Mucosa of stomach (tissue), 1 donor: Measurements from ENCODE around the gene LTBP1.
"Not testable (repeated sequence)": the region's sequence is repeated elsewhere in the genome, so short reads cannot be mapped to it uniquely, and the experiment has no call there.

ENCODE experiments used
- H3K27me3 ChIP-seq: one replicate; pipeline ENCODE4 v1.7.0; 2013; ENCODE audit warnings: mild to moderate bottlenecking, low read length; ENCODE audit not compliant: control insufficient read depth, insufficient read depth
- H3K36me3 ChIP-seq: one replicate; pipeline ENCODE4 v1.7.0; 2013; ENCODE audit warnings: low read length; ENCODE audit not compliant: control insufficient read depth, insufficient read depth
- H3K4me1 ChIP-seq: one replicate; pipeline ENCODE4 v1.7.0; 2013; ENCODE audit warnings: mild to moderate bottlenecking, low read length; ENCODE audit not compliant: control insufficient read depth, insufficient read depth
- H3K4me3 ChIP-seq: one replicate; pipeline ENCODE4 v1.7.0; 2013; ENCODE audit warnings: low read length
- H3K9ac ChIP-seq: one replicate; pipeline ENCODE4 v1.7.0; 2013; ENCODE audit warnings: mild to moderate bottlenecking, low read length, moderate library complexity
- H3K9me3 ChIP-seq: one replicate; pipeline ENCODE4 v1.7.0; 2013; ENCODE audit warnings: mild to moderate bottlenecking, low read length, moderate library complexity; ENCODE audit not compliant: control insufficient read depth
- donor health status: Pancreatic carcinoma.

LTBP1 gene

DNA sequence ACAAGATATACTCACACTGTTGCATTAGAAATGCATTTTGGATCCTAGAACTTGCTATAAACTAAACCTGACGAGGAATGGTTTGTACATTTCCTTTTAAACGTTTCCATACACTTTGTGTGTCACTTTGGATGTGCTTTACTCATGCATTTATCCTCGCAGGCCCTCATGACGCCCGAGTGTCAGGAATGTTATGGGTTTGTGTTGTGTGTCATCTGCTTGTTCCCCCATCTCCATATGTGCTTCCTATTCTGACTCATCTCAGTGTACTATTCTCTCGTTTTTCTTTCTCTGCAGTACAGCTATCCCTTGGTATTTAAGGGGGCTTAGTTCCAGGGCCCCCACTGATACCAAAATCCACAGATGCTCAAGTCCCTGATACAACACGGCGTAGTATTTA, 408.2 kb downstream of the LTBP1 start:
- Histone ChIP-seq H3K4me3 (no peak overlapping the region), H3K27me3 (no peaks in the 10 kb centered on the region), H3K4me1 (no peaks in the 10 kb centered on the region), H3K9ac (no peak overlapping the region), H3K9me3 (no peaks in the 10 kb centered on the region), H3K36me3 (no peaks in the 10 kb centered on the region)

DNA sequence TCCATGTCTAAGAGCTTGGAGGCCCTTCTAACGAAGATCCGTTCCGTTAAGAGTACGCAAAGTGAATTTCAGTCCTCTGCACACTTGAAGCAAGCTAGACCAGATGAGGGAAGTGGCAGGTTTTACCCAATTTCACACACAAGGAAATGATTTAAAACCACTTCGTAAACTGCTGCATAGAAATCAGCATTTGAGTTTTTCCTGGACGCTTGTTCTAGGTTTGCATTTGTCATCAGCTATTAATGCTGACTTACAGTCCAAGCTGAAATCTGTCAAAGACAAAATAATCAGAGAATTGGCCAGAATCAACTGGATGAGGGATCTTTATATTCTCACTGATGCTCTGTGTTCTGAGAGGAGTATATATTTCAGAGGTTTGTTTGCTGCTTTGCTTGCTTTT, 412.1 kb downstream of the LTBP1 start:
- Histone ChIP-seq H3K27me3 (no peaks in the 10 kb centered on the region), H3K4me3 (no peak overlapping the region), H3K9ac (no peak overlapping the region), H3K36me3 (no peaks in the 10 kb centered on the region), H3K4me1 (no peaks in the 10 kb centered on the region), H3K9me3 (no peaks in the 10 kb centered on the region)

DNA sequence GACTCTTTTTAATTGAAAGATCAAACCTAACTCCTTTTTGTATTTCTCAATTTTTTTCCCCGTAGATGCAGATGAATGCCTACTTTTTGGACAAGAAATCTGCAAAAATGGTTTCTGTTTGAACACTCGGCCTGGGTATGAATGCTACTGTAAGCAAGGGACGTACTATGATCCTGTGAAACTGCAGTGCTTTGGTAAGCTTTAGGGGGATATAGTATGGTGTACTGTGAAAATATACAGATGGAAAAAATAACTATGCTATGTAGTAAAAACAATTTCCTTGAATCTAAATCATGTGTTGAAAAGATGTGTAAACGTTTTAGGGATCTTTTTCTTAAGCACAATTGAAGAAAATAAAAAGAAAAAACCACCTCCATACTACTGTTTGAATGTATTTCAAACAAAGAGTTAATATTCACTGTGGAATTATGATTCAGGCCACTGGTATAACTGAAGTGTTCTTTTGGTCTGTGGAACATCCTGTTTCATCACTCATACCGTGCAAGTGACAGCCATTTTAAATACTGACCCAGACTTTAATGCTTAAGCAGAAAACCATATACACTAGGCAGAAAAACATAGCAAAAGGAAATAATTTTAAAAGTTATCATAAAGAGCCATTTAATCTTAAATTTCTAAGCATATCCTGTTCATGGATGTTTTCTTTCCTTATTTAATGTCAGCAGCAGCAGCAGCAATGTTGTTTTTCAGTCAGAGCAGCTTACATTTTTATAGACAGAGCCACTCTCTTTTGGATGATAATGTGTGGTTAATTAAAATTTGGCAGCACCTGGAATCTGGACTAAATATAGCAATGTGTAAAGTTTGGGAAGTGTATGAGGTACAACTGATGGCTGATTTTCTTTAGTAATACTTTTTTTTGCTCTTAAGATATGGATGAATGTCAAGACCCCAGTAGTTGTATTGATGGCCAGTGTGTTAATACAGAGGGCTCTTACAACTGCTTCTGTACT, 416.9 kb downstream of the LTBP1 start:
- Histone ChIP-seq H3K27me3 (no peaks in the 10 kb centered on the region), H3K36me3 (no peaks in the 10 kb centered on the region), H3K9ac (no peak overlapping the region), H3K9me3 (no peaks in the 10 kb centered on the region), H3K4me3 (no peak overlapping the region), H3K4me1 (no peaks in the 10 kb centered on the region)

DNA sequence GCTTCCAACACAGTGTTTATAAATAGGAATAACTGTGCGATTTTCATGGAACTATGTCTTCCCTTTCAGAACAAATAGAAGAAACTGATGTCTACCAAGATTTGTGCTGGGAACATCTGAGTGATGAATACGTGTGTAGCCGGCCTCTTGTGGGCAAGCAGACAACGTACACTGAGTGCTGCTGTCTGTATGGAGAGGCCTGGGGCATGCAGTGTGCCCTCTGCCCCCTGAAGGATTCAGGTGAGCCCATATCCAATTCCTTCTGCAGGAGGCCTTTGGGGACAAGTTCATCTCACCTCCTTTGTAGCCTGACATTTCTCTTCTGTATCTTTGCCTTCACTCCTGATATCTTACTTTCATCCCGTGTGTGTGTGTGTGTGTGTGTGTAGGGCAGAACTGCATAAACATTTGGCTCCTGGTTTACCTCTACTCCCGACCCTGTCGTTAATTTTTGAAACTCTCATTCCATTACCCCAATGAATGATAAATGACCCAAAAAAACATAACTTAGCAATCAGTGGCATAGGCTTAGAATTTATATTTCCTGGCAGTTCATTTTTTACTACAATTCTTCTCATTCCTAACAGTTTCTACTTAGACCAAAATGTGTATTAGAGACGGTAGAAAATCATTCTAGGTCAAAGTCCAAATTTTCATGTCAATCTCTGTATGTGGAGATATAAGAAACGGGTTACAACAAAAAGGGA, 418.7 kb downstream of the LTBP1 start:
- no peak overlapping the region for H3K9ac ChIP-seq
- no peak overlapping the region for H3K4me3 ChIP-seq
- no peaks in the 10 kb centered on the region for H3K27me3 ChIP-seq
- no peaks in the 10 kb centered on the region for H3K4me1 ChIP-seq
- no peaks in the 10 kb centered on the region for H3K9me3 ChIP-seq
- no peaks in the 10 kb centered on the region for H3K36me3 ChIP-seq

DNA sequence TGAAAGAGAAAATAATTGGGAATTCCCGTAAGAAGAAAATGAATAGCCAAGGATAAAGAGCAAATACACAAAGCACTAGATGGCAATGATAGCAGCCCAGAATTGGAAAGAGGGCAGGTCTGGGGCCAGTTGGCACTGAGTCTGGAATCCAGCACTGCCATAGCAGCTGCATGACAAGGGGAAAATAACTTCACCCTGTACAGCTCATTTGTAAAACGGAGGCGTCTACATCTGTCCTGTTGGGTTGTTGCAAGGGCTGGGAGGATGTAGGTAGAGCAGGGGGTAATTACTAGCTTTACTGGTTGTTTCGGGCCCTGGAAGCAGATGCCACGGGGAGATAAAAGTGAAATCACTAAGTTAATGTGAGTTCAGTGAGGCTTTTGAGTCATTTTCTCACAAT, 419.7 kb downstream of the LTBP1 start:
- H3K4me3 ChIP-seq, result no peak overlapping the region

DNA sequence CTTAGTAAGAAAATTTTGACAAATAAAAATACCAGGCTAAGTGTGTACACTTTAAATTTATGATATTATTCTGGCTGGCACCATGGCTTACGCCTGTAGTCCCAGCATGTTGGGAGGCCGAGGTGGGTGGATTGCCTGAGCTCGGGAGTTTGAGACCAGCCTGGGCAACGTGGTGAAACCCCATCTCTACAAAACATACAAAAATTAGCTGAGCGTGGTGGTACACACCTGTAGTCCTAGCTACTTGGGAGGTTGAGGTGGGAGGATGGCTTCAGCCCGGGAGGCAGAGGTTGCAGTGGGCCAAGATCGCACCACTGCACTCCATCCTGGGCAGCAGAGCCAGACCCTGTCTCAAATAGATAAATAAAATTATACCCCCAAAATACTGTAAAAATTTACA, 421.8 kb downstream of the LTBP1 start:
- not testable (repeated sequence) for H3K9ac ChIP-seq, H3K27me3 ChIP-seq, H3K4me1 ChIP-seq, H3K9me3 ChIP-seq, H3K36me3 ChIP-seq, H3K4me3 ChIP-seq

More for the DNA sequence above, 419.7 kb downstream of the LTBP1 start:
- Histone ChIP-seq H3K4me1 (no peaks in the 10 kb centered on the region), H3K9me3 (no peaks in the 10 kb centered on the region), H3K27me3 (no peaks in the 10 kb centered on the region), H3K9ac (no peak overlapping the region), H3K36me3 (no peaks in the 10 kb centered on the region)

DNA sequence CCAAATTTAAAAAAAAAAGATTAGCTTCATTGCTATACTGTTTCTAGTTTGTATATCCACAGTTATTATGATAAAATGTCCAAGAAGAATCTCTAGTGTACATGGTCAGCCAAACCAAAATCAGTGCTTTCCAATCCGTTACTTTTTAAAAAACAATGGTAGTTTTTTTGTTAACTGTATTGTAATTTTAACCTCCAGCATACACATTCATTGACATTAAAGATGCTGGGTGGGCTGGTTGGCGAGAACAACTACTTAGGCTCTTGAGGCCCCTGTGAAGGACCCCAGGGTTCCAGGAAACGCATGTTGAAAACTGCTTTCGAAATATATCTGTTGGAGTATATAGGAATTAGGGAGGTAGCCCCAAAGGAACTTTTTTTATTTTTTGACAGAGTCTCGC, 422.4 kb downstream of the LTBP1 start:
- Histone ChIP-seq H3K27me3 (no peaks in the 10 kb centered on the region), H3K9ac (no peak overlapping the region), H3K4me3 (no peak overlapping the region), H3K9me3 (no peaks in the 10 kb centered on the region), H3K36me3 (no peaks in the 10 kb centered on the region), H3K4me1 (no peaks in the 10 kb centered on the region)

DNA sequence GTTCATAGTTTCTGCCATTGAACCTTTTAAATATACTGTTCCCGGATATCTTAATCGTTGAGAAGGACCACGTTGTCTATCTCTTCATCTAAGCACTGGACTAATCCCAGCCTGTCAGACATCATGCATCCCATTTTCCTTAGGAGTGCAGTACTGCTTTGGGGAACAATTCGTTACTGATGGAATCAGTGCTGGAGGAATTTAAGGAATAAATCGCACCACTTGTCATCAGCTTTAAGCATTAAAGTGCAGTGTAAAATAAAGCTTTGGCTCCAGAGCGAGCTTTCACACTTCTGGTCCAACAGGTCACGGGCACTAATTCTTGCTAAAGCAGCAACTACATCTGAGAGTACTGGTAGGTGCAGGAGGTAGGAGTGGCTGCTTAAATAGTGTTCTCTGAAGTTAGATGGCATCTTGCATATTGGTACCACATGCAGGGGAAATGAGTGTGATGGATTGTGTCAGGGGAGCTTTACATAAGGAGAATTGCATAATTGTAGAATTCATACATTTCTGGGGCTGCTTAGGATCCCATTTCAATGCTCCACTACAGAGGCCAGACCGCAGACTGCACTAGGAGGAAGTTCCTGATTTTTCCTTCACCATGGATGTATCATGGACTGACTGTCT, 424.0 kb downstream of the LTBP1 start:
- Histone ChIP-seq H3K9ac (no peak overlapping the region), H3K36me3 (no peaks in the 10 kb centered on the region), H3K27me3 (no peaks in the 10 kb centered on the region), H3K4me3 (no peak overlapping the region), H3K4me1 (no peaks in the 10 kb centered on the region), H3K9me3 (no peaks in the 10 kb centered on the region)

DNA sequence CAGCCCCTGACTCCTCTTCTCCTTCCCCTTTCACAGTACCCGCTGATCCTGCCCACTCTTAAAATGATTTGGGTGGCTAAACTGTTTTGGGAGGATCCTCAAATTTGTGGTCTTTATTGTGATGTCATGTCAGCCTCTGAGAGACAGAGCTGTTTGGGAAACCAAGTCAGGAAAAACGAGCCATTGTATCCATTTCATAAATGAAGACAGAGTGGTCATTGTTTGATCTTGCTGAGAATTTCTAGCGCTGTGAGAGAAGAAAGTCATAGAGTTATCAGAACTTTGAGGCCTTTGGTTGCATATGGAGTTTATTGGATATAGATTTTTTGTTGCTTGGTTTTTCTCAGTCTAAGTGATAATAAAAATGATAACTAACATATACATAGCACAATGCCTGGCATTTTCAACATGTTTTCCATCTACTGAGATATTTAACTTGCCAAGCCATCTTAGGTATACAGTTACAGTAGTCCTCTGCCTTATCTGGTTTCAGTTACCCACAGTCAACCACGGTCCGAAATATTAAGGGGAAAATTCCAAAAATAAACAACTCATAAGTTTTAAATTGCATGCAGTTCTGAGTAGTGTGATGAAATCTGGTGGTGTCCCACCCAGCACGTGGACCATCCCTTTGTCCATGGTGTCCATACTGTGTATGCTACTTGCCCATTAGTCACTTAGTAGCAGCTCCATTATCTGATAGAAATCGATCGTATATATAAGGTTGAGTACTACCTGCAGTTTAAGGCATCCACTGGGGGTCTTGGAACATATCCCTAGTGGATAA, 424.7 kb downstream of the LTBP1 start:
- Histone ChIP-seq H3K4me1 (no peaks in the 10 kb centered on the region), H3K27me3 (no peaks in the 10 kb centered on the region), H3K36me3 (no peaks in the 10 kb centered on the region), H3K9ac (no peak overlapping the region), H3K9me3 (no peaks in the 10 kb centered on the region), H3K4me3 (no peak overlapping the region)

DNA sequence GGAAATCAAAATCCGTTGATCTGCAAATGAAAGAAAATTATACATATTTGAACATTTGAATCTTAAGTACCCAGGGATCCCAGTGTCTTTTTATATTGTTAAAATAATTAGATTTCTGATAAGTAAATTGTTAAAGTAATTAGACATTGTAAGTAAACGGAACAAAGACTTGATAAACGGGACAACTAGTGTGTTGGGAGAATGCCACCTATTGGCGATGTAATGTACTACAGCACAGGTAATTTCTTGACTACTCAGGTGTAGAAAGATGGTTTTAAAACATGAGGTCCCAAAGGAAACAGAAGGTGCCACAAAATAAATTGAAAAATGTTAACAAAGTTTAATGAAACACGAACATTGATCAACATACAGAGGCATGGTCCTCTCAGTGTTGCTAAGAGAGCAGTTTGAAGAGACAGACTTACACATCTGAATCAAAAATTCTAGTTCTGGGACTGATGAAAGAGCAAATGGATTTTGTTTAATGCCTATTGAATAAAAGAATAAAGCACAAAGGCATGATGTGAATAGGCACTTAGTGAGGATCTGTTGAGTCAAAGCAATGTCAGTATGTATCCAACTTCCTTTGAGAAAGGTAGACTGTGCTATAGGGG, 426.3 kb downstream of the LTBP1 start:
- H3K4me3 ChIP-seq, result no peak overlapping the region
- no peaks in the 10 kb centered on the region for H3K36me3 ChIP-seq
- no peaks in the 10 kb centered on the region for H3K27me3 ChIP-seq
- H3K9ac ChIP-seq, result no peak overlapping the region
- H3K9me3 ChIP-seq, result no peaks in the 10 kb centered on the region
- no peaks in the 10 kb centered on the region for H3K4me1 ChIP-seq

DNA sequence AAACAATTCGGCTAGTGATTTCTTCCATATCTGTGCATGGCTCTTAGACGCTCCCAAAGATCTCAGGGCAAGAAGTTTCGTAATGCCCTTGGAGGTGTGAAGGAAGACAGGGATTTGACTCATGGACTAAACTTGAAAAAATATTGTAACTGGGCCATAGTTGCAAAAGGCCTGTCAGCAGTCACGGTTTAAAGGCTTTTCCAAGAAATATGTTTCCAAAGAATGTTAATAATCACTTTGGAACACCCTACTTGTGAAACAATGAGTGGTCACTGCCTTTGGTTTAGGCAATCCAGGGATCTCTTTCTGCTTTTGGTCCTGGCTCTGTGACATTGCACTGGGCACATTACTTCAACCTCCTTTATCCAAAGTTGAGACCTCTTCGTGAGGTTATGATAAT, 427.2 kb downstream of the LTBP1 start:
- Histone ChIP-seq H3K9me3 (no peaks in the 10 kb centered on the region), H3K4me3 (no peak overlapping the region), H3K27me3 (no peaks in the 10 kb centered on the region), H3K4me1 (no peaks in the 10 kb centered on the region), H3K36me3 (no peaks in the 10 kb centered on the region), H3K9ac (no peak overlapping the region)
